ENCODE measurements around the gene FBXW2.
"Not testable (repeated sequence)": the region's sequence is repeated elsewhere in the genome, so short reads cannot be mapped to it uniquely, and the experiment has no call there.

The FBXW2 gene

GRCh38 chr9:120779227-120779626 is 14.0 kb downstream of the FBXW2 start:
- no peak for DNase-seq (ENCODE audit: low read depth in 2 of 2)

- DNase-seq (ENCODE audit: low read depth in 2 of 2), result no peak
These were observed 14.5 kb downstream of the FBXW2 start for GRCh38 chr9:120778758-120779157.

- no peak for DNase-seq (ENCODE audit: low read depth in 2 of 2)
These were observed 16.0 kb downstream of the FBXW2 start for GRCh38 chr9:120777229-120777628.

- no peak for DNase-seq (ENCODE audit: low read depth in 2 of 2)
These were observed 16.4 kb downstream of the FBXW2 start for GRCh38 chr9:120776788-120777187.

GRCh38 chr9:120775859-120776258 is 17.4 kb downstream of the FBXW2 start:
- no peak for DNase-seq (ENCODE audit: low read depth in 2 of 2)

GRCh38 chr9:120774719-120775118 is 18.5 kb downstream of the FBXW2 start:
- DNase-seq (ENCODE audit: low read depth in 2 of 2), result no peak

- no peak for DNase-seq (ENCODE audit: low read depth in 2 of 2)
These were observed 20.0 kb downstream of the FBXW2 start for GRCh38 chr9:120773256-120773655.

GRCh38 chr9:120770931-120771330 is 22.3 kb downstream of the FBXW2 start:
- no peak for DNase-seq (ENCODE audit: low read depth in 2 of 2)

- DNase-seq (ENCODE audit: low read depth in 2 of 2), result no peak
These were observed 24.3 kb downstream of the FBXW2 start for GRCh38 chr9:120768886-120769285.

- DNase-seq (ENCODE audit: low read depth in 2 of 2), result no peak
These were observed 25.0 kb downstream of the FBXW2 start for GRCh38 chr9:120768247-120768646.

- DNase-seq (ENCODE audit: low read depth in 2 of 2), result no peak
These were observed 25.8 kb downstream of the FBXW2 start for GRCh38 chr9:120767451-120767850.

GRCh38 chr9:120765910-120766425 is 27.2 kb downstream of the FBXW2 start:
- DNase-seq (ENCODE audit: low read depth in 2 of 2), result no peak

- no peak for DNase-seq (ENCODE audit: low read depth in 2 of 2)
These were observed 28.7 kb downstream of the FBXW2 start for GRCh38 chr9:120764476-120764875.

- no peak for DNase-seq (ENCODE audit: low read depth in 2 of 2)
These were observed 32.2 kb downstream of the FBXW2 start for GRCh38 chr9:120761006-120761405.

GRCh38 chr9:120759755-120760400 is 33.3 kb downstream of the FBXW2 start:
- DNase-seq (ENCODE audit: low read depth in 2 of 2), result no peak

- no peak for DNase-seq (ENCODE audit: low read depth in 2 of 2)
These were observed 34.7 kb downstream of the FBXW2 start for GRCh38 chr9:120758544-120758943.

- no peak for DNase-seq (ENCODE audit: low read depth in 2 of 2)
These were observed 35.9 kb downstream of the FBXW2 start for GRCh38 chr9:120757026-120757913.

- DNase-seq (ENCODE audit: low read depth in 2 of 2), result no peak
These were observed 36.7 kb downstream of the FBXW2 start for GRCh38 chr9:120756531-120756930.

GRCh38 chr9:120755810-120756434 is 37.3 kb downstream of the FBXW2 start:
- peak; percentile 20 to 66 for DNase-seq (ENCODE audit: low read depth in 2 of 2)

- DNase-seq (ENCODE audit: low read depth in 2 of 2), result no peak
These were observed 38.2 kb downstream of the FBXW2 start for GRCh38 chr9:120755044-120755443.

GRCh38 chr9:120750421-120750820 is 42.8 kb downstream of the FBXW2 start:
- no peak for DNase-seq (ENCODE audit: low read depth in 2 of 2)

- DNase-seq (ENCODE audit: low read depth in 2 of 2), result not testable (repeated sequence)
These were observed 46.9 kb downstream of the FBXW2 start for GRCh38 chr9:120746366-120746765.
